Ascending aorta (tissue), 2 donors: ENCODE results near the gene TTLL3. TPM values are rescaled to one million over a fixed set of nuclear protein-coding genes. Genes with fewer than 3 reads are reported as not detected.

ENCODE experiments used
- DNase-seq, 2 donors: peaks; one replicate each; pipeline ENCODE4 v3.0.0-alpha.2; 2019; ENCODE audit warnings: low spot score in 2 of 2
- H3K27ac ChIP-seq, 2 donors: fragments of 200-600 bp; sonication (generic); one replicate each; pipeline ENCODE4 v1.5.1; 2016 to 2017; ENCODE audit warnings: mild to moderate bottlenecking in 1 of 2
- H3K27me3 ChIP-seq: fragments of 200-600 bp; sonication (generic); one replicate; pipeline ENCODE4 v1.5.1; 2017
- H3K36me3 ChIP-seq, 2 donors: fragments of 200-600 bp; sonication (generic); one replicate each; pipeline ENCODE4 v1.5.1; 2016
- H3K4me1 ChIP-seq, 2 donors: fragments of 200-600 bp; sonication (generic); one replicate each; pipeline ENCODE4 v1.5.1; 2016 to 2017; ENCODE audit warnings: mild to moderate bottlenecking in 1 of 2
- H3K4me3 ChIP-seq, 2 donors: fragments of 200-600 bp; sonication (generic); one replicate each; pipeline ENCODE4 v1.5.1; 2016 to 2017; ENCODE audit warnings: mild to moderate bottlenecking in 1 of 2
- H3K9me3 ChIP-seq, 2 donors: fragments of 200-600 bp; sonication (generic); one replicate each; pipeline ENCODE4 v1.5.1; 2016
- CTCF ChIP-seq, 3 experiments: fragments of 200-600 bp in 2 of 3; fragments of 450-650 bp in 1 of 3; sonication (generic) in 2 of 3; IDR thresholded peaks; one replicate each; pipeline ENCODE4 v1.5.1; 2016 to 2019; ENCODE audit warnings: antibody characterized with exemption in 3 of 3, mild to moderate bottlenecking in 1 of 3, moderate library complexity in 1 of 3
- intact Hi-C: fragments of 100-400 bp; cut with DNase I; formaldehyde crosslinking; loops from one replicate; pipeline ENCODE4 v1.15.1; 2023
- total RNA-seq: library from RNA; depleted of rRNA; stranded (reverse); fragments of >200 nt; gene quantifications from one replicate; pipeline ENCODE4 v1.1.0, GENCODE V29; 2016

TTLL3 gene
- total RNA-seq, 1 donor from 2014 or later: 47.0 TPM

- H3K27ac ChIP-seq: no peak overlapping the region
- no peak for DNase-seq
- H3K4me1 ChIP-seq: no peaks in the 10 kb centered on the region
- no peaks in the 10 kb centered on the region for H3K27me3 ChIP-seq
- H3K4me3 ChIP-seq: no peak overlapping the region
- H3K36me3 ChIP-seq: no peaks in the 10 kb centered on the region
- TF ChIP-seq CTCF (IDR thresholded peaks at IDR 0.05): no peak
- no peaks in the 10 kb centered on the region for H3K9me3 ChIP-seq
- intact Hi-C loops: no loop called here
Observed at GRCh38 chr3:9876991-9877390, 66.9 kb downstream of the TTLL3 start.

GRCh38 chr3:9878700-9879099, 68.6 kb downstream of the TTLL3 start:
- Histone ChIP-seq H3K4me3 (no peak overlapping the region), H3K27ac (no peak overlapping the region), H3K9me3 (no peaks in the 10 kb centered on the region), H3K27me3 (no peaks in the 10 kb centered on the region), H3K36me3 (no peaks in the 10 kb centered on the region), H3K4me1 (no peaks in the 10 kb centered on the region)
- no peak for TF ChIP-seq CTCF (IDR thresholded peaks at IDR 0.05)
- DNase-seq: no peak
- intact Hi-C loops: no loop called here

- intact Hi-C loops: no loop called here
- Histone ChIP-seq H3K27ac (no peak within 1 kb of the TSS), H3K36me3 (no peaks in the 10 kb centered on the region), H3K9me3 (no peaks in the 10 kb centered on the region), H3K4me1 (no peaks in the 10 kb centered on the region), H3K4me3 (no peak within 1 kb of the TSS), H3K27me3 (no peaks in the 10 kb centered on the region)
- no peak for TF ChIP-seq CTCF (IDR thresholded peaks at IDR 0.05)
- no peak for DNase-seq
Observed at GRCh38 chr3:9879830-9880549, 69.9 kb downstream of the TTLL3 start, which contains the start of gene CIDEC. TSS of gene CIDEC (minus strand) at chr3:9880253. CDS start at chr3:9878486, 1,767 bp downstream.

- H3K27me3 ChIP-seq: no peaks in the 10 kb centered on the region
- H3K9me3 ChIP-seq: no peaks in the 10 kb centered on the region
- no peak overlapping the region for H3K27ac ChIP-seq
- intact Hi-C loops: no loop called here
- DNase-seq: no peak
- H3K4me3 ChIP-seq: no peak overlapping the region
- H3K36me3 ChIP-seq: no peaks in the 10 kb centered on the region
- no peak for TF ChIP-seq CTCF (IDR thresholded peaks at IDR 0.05)
- no peaks in the 10 kb centered on the region for H3K4me1 ChIP-seq
Observed at GRCh38 chr3:9881441-9881840, 71.4 kb downstream of the TTLL3 start.

GRCh38 chr3:9883706-9884554, 73.9 kb downstream of the TTLL3 start:
- Histone ChIP-seq H3K4me3 (no peak overlapping the region), H3K9me3 (no peaks in the 10 kb centered on the region), H3K36me3 (no peaks in the 10 kb centered on the region), H3K27ac (no peak overlapping the region), H3K4me1 (no peaks in the 10 kb centered on the region), H3K27me3 (no peaks in the 10 kb centered on the region)
- TF ChIP-seq CTCF (IDR thresholded peaks at IDR 0.05): no peak
- intact Hi-C loops: no loop called here
- no peak for DNase-seq
